CD4-positive, alpha-beta T cell treated with Interleukin-15 for 1 hour (primary cell): ENCODE data around the gene CASTOR1.
"Not testable (repeated sequence)": the region's sequence is repeated elsewhere in the genome, so short reads cannot be mapped to it uniquely, and the experiment has no call there.

ENCODE experiments used
- DNase-seq: peaks from one replicate; pipeline ENCODE4 v3.0.0-alpha.2; 2020

The CASTOR1 gene

DNA sequence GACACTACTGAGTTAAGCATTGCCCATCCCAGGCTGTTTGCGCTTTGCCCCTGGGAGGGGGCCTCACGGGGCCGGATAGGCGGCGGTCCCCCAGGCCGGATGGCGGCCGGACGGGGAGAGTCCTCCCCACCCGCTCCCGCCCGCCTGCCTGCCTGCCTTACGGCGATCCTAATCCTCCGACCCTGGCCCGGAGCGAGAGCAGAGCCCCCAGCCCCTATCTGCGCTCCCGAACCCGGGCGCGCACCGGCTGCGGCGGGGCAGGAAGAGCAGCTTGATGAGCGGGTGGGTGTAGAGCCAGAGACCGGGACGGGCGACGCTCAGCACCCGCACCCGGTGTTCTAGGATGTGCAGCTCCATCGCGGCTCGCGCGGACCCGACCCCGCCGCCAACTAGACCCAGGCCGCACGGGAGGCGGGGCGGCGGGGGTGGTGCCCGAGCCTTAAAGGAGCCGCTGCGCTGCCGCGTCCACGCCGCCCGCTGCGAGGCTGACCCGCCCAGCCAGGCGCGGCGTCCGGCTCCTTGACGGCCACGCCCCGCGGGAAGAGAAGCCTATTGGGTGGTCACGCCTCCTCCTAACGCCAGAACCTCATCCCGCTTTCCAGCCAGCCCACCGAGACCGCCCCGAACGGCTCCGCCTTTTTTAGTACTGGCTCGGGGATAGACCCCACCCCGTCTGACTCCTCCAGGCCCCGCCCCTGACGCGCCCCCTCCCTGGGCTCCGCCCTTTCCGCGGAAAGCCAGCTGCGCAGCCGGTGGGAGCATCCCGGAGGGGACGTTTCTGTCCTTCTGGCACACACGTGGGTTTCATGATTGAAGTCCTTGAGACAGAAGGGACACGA is at the start of gene CASTOR1:
TSS of gene CASTOR1 (minus strand) at position 365 of the 839 bp plus-strand sequence. CDS start at position 357, 8 bp downstream.
- peak; percentile 89 for DNase-seq

DNA sequence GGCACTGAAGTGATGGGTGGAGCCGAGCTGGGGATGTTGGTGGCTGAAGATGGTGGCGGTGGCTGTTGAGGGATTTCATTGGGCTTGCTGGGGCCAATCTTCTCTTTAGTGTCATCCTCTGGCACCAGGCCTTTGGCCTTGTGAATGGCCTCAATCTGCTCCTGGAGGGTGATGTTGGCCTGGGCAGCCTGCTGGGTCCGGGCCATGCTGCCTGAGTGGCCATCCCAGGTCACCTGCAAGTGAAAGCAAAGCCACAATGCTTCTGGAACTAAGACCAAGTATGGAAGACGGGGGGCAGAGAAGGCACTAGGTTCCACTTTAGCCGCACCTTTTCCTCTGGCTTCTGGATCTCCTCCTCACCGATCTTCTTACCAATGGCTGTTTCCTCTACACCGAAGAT is 49.5 kb upstream of the CASTOR1 start:
- no peak for DNase-seq

DNA sequence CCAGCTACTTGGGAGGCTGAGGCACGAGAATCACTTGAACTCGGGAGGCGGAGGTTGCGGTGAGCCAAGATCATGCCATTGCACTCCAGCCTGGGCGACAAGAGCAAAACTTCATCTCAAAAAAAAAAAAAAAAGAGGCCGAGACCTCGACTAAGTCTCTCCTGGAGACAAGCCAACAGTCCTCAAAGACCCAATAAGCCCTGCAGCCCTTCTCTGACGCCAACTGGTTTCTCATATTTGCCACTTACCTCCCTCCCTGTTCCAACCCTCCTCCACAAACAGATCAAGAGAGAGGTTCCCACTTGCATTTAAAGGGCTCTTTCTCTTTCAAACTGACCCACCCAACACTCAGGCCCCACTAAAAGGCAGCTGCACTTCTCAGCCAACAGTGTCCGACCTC is 49.0 kb upstream of the CASTOR1 start:
- not testable (repeated sequence) for DNase-seq

DNA sequence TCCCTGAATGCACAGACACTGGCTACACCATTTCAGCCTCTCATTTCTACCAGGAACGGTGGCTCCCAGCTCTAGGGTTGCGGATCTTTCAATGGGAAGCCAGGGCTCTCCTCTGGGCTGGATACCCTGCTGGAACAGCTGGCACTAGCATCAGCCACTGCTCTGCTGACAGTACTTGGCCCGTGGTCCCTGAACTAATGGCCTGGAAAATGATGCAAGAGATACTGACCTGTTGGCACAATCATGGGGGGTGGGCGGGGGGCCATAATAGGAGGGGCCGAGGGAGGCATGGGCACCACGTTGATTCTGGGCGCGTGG is 48.1 kb upstream of the CASTOR1 start:
- DNase-seq, result no peak

DNA sequence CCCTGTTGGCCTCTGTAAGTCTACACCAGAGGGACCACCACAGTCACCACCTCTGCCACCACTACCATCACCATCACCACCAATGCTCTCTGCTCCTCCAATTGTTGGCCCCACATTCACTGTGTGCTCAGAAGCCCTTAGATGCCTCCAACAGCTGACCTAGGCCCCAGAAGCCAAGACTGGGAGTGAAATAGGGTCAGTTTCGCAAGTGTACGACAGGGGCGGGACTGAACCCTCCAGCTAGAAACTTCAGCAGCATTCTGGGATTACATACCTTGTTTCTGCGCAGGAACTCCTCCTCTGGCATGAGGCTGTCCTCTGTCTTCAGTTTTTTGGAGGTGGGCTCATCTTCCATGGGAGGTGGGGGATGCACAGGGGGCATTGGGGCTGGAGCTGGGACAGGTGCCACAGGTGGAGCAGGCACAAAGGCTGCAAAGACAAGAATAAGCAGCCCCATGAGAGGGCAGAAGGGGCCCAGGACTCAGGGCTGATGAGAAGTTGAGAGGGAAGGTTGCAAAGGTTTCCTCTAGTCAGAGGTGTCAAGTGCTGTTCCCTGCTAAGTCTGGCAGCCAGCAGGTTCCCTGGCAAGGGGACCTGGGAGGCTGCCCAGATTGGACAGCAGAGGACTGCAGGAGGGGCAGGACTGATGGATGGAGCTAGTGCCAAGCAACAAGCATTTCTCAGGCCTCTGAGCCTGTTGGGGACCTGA is 47.6 kb upstream of the CASTOR1 start:
- no peak for DNase-seq

DNA sequence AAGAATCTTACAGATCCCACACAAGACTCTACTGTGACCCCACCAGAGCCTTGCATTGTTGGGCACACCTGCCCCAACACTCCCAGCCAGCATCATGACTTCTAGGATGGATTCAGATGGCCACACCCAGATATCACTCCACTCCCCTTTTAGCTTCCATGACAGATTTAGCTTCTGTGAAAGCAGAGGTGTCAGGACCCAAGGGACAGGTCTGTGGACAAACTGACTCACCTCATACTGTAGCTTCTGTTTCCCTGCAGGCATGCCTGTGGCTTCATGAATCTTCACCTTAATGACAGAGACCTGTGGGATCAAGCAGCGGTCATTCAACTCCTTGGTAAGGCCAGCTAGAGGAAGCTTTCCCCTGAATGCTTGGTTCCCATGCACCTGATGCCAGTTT is 45.9 kb upstream of the CASTOR1 start:
- no peak for DNase-seq

DNA sequence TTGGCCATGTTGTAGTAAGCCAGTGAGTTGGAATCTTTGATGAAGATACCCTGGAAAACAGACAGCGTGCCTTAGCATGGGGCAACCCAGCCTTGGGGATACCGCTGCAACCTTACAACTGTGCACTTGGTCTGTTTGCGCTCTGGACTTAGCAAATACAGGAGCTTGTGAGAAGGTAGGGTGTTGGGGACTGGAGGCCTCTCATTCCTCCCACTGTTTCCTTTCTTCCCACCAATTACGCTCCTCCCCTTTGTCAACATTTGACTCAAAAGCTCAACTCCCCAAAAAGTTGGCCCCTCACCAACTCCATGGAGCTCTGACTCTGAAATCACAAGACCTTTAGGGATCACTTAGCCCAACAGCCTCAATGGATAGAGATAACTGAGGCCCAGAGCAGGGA is 45.3 kb upstream of the CASTOR1 start:
- no peak for DNase-seq

DNA sequence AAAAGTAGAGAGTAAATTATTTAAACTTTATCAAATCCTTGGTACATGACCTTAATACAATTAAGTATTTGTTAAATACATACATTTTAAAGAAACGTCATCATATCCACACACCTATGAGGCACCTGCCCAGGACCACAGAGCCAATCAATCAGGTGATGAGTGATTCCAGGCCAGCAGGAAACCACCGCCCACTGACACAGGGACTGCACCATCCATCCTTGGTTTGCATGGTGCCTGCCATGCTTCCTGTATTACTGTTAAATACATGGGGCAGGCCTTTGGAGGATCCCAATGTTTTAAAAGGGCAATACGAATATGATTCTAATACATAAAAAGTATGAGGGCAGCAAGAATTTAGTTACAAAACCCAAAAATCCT is 44.4 kb upstream of the CASTOR1 start:
- DNase-seq, result no peak

DNA sequence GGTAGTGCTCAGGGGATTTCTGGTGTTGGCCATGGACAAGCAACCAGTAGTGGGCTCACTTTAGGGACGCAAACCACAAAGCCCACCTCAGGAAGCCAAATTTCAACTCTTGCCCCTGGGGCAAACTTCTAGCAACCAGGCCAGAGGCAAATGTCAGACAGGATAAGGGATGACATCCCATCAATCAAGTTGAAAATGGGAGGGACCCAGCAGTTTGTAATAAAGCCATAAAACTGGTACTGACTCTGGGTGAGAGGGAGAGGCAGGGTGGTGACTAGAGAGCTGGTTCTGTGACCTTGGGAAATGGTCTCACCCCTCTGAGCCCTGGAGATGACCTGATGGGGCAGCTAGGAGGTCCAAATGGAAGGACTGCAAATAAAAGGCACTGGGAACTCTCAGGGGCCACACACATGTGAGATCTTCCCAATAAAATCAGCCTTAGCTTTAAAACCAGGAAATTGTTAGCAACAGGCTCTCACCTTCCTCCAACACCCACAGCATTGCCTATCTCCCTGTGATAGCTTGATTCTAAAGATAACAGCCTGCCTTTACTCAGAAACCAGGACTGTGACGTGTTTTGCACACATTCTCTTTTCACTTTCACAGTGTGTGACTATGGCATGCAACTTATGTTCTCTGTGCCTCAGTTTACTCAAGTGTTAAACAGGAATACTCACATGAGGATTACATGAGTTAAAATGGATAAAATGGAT is 43.8 kb upstream of the CASTOR1 start:
- DNase-seq, result no peak

DNA sequence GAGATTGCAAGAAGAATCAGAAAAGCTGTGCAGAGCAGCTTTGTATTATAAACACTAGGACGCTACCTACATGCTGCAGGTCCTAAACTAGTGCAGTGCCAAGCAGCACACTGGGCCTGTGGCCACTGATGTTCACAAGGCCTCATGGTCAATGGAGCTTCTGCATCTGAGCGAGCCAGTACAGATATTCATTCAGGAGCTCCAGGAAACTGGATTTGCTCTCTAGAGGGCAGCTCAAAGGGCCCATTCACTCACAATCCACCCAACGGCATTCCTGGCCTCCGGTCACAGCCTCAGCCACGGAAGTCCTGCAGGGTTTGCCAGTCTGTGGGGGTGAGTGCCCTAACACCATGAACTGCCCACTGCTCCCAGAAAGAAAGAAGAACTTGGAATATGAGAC is 43.2 kb upstream of the CASTOR1 start:
- DNase-seq, result no peak

DNA sequence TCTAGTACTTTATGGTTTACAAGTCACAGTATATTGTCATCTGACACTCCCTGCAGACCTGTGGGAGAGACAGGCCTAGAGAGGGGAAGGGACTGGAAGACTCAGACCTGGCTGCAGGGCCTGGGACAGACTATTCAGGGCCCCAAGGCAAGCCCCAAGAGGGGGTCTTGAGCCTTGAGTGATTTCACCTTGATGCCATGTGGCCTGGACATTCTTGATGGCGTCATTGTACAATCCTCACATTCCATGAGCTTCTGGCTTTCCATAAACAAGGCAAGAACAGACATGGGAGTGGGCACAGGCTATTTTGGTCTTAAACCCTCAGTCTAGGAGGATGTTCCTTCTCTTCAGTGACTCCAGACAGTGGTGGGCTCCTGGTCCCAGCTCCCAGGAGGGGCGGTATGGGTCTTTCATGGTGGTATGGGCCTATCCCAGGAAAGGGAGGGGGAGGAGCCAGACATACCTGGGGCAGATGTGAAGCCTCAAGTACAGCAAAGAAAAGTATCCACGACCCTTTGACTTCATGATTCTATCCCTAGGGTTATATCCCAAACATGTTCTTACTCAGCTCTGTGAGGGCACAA is 39.3 kb upstream of the CASTOR1 start:
- DNase-seq, result no peak

DNA sequence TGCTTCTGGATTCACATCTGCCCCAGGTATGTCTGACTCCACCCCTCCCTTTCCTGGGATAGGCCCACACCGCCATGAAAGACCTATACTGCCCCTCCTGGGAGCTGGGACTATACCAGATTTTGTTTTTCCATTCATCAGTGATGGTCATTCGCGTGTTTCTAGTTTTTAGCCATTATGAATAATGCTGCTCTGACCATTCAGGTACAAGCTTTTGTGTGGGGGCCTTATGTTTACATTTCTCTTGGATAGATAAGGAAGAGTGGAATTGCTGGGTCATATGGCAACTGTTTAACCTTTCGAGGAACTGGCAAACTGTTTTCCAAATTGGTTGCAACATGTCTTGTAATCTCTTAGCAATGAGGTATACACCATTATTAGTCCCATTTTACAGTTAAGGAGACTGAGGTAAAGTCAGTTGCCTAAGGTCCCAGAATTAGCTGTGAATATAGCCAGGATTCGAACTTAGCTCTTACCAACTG is 38.6 kb upstream of the CASTOR1 start:
- no peak for DNase-seq

DNA sequence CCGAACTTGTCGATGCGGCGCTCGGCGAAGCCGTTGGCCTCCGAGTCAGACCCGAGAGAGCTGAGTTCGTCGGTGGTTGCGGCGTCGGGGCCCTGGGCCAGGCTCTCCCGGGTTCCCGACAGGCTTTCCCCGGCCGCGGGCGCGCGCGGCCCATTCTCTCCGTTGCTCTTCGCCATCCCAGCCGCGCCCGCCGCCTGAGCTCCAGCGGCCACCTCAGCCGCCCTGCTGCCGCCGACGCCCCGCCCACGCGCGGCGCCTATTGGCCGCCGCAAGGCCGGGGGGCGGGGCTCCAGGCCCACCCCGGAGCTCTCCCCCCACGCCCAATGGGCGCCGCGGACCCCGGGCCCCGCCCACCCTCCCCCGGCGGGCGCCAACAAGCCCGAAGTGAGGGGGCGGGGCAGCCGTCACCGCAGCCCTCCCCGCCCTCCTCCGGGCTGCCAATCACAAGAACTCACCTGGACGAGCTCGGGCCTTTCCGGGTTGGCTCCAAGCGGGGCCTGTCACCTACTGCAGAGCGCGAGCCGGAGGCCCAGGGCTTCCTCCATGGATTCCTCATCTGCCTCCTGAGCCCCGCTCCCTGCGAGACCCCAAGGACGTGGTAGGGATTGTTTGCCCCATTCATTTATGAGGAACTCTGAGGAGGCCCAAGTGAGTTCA is 37.5 kb upstream of the CASTOR1 start, which contains the start of gene TBC1D10A:
TSS of gene TBC1D10A (minus strand) at position 236 of the 657 bp plus-strand sequence. CDS start at position 176, 60 bp downstream.
- peak; percentile 96 for DNase-seq

DNA sequence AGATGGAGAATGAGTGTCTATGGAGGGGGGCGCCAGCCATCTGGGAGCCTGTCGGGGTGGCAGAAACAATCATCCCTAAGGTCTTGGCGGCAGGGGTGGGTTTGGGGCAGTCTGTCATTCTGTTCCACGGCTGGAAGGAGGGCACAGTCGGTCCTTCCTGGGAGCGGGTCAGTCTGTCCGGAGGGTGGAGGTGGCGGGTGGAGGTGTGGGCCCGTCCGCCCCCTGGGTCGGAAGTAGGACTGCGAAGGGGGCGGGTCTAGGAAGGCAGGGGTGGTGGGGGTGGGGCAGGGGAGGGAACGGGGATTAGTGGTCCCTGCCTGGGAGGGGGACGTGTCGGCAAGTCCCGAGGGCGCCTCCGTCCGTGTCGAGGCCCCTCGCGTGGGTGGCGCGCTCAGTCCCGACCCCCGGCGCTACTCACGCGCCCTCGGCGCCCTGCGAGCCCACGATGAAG is 37.0 kb upstream of the CASTOR1 start:
- peak; percentile 22 for DNase-seq

DNA sequence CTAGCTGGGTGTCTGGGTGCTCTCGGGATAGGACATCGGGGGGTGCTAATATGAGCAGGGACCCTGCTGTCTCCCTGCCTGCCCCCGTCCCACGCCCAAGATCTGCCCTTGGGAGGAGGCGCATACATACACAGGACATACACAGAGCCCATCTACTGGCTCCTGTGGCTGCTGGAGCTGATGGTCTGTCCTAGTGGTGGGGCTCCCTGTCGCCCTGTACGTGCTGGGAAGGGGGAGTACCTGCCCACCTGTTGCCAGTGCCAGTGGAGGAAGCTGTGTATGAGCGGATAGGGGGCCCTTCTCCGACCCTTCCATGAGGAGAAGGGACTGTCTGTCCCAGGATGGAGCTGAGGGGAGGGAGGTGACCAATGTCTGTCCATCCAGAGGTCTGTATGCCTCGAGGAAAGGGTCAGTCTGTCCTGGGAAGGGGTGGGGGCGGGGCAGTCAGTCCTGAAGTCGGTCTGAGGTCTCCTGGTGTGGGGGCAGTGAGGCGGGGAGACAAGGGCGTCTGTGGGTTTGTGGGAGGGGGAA is 36.5 kb upstream of the CASTOR1 start:
- DNase-seq, result no peak

DNA sequence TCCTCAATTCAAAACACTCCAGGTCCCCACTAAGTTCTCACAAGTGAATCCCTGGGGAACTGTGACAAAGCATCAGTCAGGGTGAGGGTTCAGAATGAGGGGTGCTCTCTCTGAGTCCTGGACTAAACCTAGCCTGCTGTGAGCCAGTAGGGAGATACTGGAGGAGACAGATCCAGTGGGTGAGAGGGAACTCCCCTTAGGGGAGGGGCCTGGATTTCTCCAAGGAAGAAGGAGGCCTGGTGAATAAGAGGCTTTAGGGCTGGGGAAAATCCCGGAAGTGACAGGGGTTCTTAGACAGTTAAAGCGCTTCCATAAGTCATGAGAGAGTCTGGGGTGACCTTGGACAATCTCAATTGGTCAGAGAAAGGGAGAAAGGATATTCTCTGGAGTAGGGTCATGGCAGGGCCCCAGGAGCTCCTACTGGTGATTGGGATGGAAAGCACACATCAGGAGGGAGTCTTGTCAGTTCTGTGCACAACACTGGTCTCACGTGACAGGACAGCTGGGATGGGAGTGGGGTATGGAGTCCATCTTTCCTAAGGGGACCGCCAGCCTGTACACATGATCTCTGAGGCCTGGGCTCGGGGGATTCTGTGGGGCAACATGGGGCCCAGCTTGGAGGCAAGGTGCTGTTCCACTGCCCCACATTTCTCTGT is 35.9 kb upstream of the CASTOR1 start:
- no peak for DNase-seq

DNA sequence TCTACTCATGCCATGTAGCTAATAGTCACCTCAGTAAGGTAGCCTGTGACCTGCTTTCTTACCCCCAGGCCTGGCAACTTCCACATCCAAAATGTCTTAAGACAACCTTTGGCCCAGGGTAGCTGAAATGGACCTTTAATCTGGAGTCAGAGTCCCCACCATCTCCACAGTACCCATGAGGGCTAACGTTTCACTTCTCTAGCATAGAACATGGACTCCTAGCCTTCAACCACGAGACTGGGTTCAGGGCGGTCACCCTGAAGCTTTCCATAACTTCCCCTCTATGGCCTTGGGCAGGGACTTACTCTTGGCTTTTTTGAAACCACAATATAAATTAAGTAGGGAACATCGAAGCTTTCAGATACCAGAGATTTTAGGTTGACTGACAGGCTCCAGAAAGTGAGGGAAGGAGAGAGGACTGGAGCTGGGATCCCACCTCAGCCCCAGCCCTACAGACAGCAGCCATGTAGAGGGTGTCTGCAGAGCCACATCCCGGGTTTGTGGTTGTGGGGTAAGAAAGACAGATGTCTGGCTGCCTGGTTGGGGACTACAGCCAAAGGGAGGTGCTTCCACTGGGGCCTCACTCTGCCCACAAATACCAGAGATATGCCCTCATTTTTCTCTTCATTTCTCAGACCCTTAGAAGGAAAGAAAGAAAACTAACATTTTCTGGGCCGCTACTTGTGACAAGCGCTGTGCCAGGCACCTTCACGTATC is 34.9 kb upstream of the CASTOR1 start:
- DNase-seq, result peak; percentile 34

DNA sequence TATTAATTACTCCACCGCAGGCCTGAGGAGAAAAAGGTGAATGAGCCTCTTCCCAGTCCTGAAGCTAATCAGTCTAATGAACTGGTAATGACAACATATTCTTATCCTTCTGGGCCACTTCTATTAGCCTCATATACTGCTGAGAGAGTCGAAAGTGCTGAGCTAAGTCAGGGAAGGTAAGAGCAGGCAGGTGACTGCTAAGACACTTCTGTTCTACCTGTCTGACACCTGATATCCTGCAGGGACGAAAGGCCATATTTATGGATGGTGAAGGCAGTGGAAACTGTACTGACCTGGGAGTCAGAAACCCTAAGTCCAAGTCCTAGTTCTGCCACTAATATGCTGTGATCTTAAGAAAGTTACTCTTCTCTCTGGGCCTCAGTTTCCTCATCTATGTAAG is 33.9 kb upstream of the CASTOR1 start:
- DNase-seq, result no peak

DNA sequence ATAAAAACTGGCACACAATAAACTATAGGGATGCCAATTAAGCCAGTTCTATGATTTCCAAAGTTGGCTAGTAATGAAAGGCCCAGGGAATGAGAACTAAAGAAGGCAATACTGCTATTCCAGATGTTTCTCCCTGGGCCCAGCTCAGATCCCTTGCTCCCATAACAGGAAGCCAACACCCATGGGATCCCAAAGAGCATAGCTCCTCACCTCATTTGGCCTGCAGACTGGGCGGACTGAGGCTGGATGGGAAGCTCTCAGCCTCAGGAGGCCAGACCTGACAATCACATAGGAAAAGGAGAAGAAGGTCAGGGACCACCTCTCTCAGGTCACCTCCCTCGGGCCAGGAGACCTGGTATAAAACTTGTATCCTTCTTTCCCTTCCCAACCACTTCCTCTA is 32.2 kb upstream of the CASTOR1 start:
- DNase-seq, result no peak

DNA sequence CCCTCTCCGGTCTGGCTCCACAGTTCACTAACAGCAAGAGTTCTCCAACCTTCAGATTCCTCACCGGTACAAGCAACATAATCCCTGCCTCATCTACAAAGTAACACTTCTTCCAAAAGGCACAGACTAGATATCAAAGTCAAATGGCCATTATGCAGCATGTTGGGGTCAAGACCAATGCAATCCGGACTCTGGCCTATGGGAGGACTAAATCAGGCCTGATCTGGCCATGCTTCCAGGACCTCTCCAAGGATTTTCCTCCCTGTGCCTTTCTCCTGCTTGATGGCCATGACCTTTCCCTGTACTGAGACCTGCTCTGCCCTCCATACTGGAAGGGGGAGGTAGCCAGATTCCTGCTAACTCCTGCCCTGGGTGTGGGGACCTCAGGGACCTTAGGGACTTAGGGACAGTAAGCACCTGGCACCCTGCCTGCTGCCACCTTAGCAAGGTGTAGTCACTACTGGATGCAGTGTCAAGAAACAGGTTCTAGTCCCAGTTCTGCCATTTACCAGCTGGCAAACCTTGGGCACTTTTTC is 30.8 kb upstream of the CASTOR1 start:
- no peak for DNase-seq
